Left lung (tissue), 10 donors: ENCODE measurements around the gene HIVEP2. TPM values are rescaled to one million over a fixed set of nuclear protein-coding genes. Genes with fewer than 3 reads are reported as not detected.

Experiments used
- ATAC-seq: fragments of 200-7000 bp; cut with Tn5 transposase; one replicate; pipeline ENCODE4 v1.9.1; 2020; ENCODE audit warnings: moderate library complexity
- DNase-seq, 4 donors: peaks; one replicate each; pipeline ENCODE4 v3.0.0-alpha.2; 2013 to 2020
- H3K27ac ChIP-seq, 2 donors: fragments of 200-600 bp; sonication (generic) in 1 of 2; one replicate each; pipeline versions ENCODE4 v1.5.0 to v1.8.0; 2020 to 2021
- H3K27me3 ChIP-seq, 2 donors: fragments of 200-600 bp; sonication (generic) in 1 of 2; one replicate each; pipeline versions ENCODE4 v1.5.0 to v1.8.0; 2020 to 2021
- H3K36me3 ChIP-seq, 2 donors: fragments of 200-600 bp; sonication (generic) in 1 of 2; one replicate each; pipeline versions ENCODE4 v1.5.0 to v1.8.0; 2020 to 2021
- H3K4me1 ChIP-seq, 2 donors: fragments of 200-600 bp; one replicate each; pipeline ENCODE4 v1.8.0; 2021
- H3K4me3 ChIP-seq, 2 donors: fragments of 200-600 bp; sonication (generic) in 1 of 2; one replicate each; pipeline versions ENCODE4 v1.5.0 to v1.8.0; 2020 to 2021; ENCODE audit warnings: mild to moderate bottlenecking in 1 of 2
- H3K9me3 ChIP-seq, 2 donors: fragments of 200-600 bp; sonication (generic) in 1 of 2; one replicate each; pipeline versions ENCODE4 v1.5.0 to v1.8.0; 2020 to 2021
- CTCF ChIP-seq, 2 donors: fragments of 200-600 bp; sonication (generic) in 1 of 2; IDR thresholded peaks; one replicate each; pipeline versions ENCODE4 v1.5.0 to v1.8.0; 2021; ENCODE audit warnings: antibody characterized with exemption in 2 of 2
- intact Hi-C, 2 donors: fragments of 100-400 bp; cut with DNase I; formaldehyde crosslinking; loops; one replicate each; pipeline versions ENCODE4 v1.11.2 to v1.14.2; 2022
- polyA plus RNA-seq, 6 donors: library from polyadenylated mRNA; unstranded; fragments of 120-200 nt; gene quantifications; one replicate each; pipeline ENCODE4 v1.2.1, GENCODE V29; 2013; ENCODE audit not compliant: insufficient read length in 6 of 6
- total RNA-seq, 2 donors: library from RNA; stranded (reverse); fragmentation: NEBNext Ultra II Directional; extraction: Animal tissue kit (Norgen Biotek cat#: 25700); gene quantifications; one replicate each; pipeline ENCODE4 v1.2.1, GENCODE V29; 2021
- donor health status: DM: no; HTN: yes; CAD: no.
- donor health status: DM: no; HTN: no; CAD: no.

HIVEP2 gene
- total and polyA plus RNA-seq, 8 donors = 11.5 to 16.6 (median 13.1) TPM

- intact Hi-C loops = no loop called here
- no peak for ATAC-seq
- H3K36me3 ChIP-seq = no peaks in the 10 kb centered on the region
- no peaks in the 10 kb centered on the region for H3K9me3 ChIP-seq
- H3K4me1 ChIP-seq = peaks cover 0 to 35% of the 10 kb centered on the region in 2 donors
- no peak for DNase-seq
- H3K4me3 ChIP-seq = peak overlapping the region; percentile 44 to 50
- H3K27me3 ChIP-seq = no peaks in the 10 kb centered on the region
- peak overlapping the region; percentile 87 for H3K27ac ChIP-seq
- no peak for TF ChIP-seq CTCF (IDR thresholded peaks at IDR 0.05)
These were observed 18.8 kb downstream of the HIVEP2 start for GRCh38 chr6:142926177-142926493.

- no peaks in the 10 kb centered on the region for H3K9me3 ChIP-seq
- intact Hi-C loops = no loop called here
- H3K4me3 ChIP-seq = no peak overlapping the region
- ATAC-seq = no peak
- no peak for TF ChIP-seq CTCF (IDR thresholded peaks at IDR 0.05)
- peaks cover 0 to 35% of the 10 kb centered on the region in 2 donors for H3K4me1 ChIP-seq
- peak overlapping the region in 1 of 2 donors; percentile 87 for H3K27ac ChIP-seq
- peak in 1 of 4 donors; percentile 11 for DNase-seq
- H3K27me3 ChIP-seq = no peaks in the 10 kb centered on the region
- no peaks in the 10 kb centered on the region for H3K36me3 ChIP-seq
These were observed 19.3 kb downstream of the HIVEP2 start for GRCh38 chr6:142925575-142926110.

- TF ChIP-seq CTCF (IDR thresholded peaks at IDR 0.05) = no peak
- Histone ChIP-seq H3K27ac (no peak overlapping the region), H3K4me3 (no peak overlapping the region), H3K9me3 (no peaks in the 10 kb centered on the region), H3K4me1 (peaks cover 0 to 8% of the 10 kb centered on the region in 2 donors), H3K36me3 (no peaks in the 10 kb centered on the region), H3K27me3 (no peaks in the 10 kb centered on the region)
- intact Hi-C loops = no loop called here
- ATAC-seq (no peak), DNase-seq (no peak)
These were observed 26.5 kb downstream of the HIVEP2 start for GRCh38 chr6:142918339-142919042.

GRCh38 chr6:142916881-142917280 lies 28.1 kb downstream of the HIVEP2 start:
- DNase-seq = no peak
- intact Hi-C loops = no loop called here
- TF ChIP-seq CTCF (IDR thresholded peaks at IDR 0.05) = no peak

GRCh38 chr6:142914937-142915697 lies 29.9 kb downstream of the HIVEP2 start:
- Histone ChIP-seq H3K36me3 (no peaks in the 10 kb centered on the region), H3K27me3 (no peaks in the 10 kb centered on the region), H3K27ac (no peak overlapping the region), H3K4me1 (peaks cover 0 to 10% of the 10 kb centered on the region in 2 donors), H3K9me3 (no peaks in the 10 kb centered on the region), H3K4me3 (no peak overlapping the region)
- no peak for DNase-seq
- intact Hi-C loops = no loop called here
- TF ChIP-seq CTCF (IDR thresholded peaks at IDR 0.05) = no peak
- no peak for ATAC-seq

More at GRCh38 chr6:142916881-142917280, 28.1 kb downstream of the HIVEP2 start:
- Histone ChIP-seq H3K9me3 (no peaks in the 10 kb centered on the region), H3K4me3 (no peak overlapping the region), H3K27ac (no peak overlapping the region), H3K4me1 (peaks cover 0 to 10% of the 10 kb centered on the region in 2 donors), H3K27me3 (no peaks in the 10 kb centered on the region), H3K36me3 (no peaks in the 10 kb centered on the region)
- no peak for ATAC-seq
